ENCODE data around the gene HOXA10. TPM values are rescaled to one million over a fixed set of nuclear protein-coding genes. Genes with fewer than 3 reads are reported as not detected.

The HOXA10 gene
- total RNA-seq, 4 donors from 2014 or later = 24.6 to 61.2 (median 40.0) TPM

DNA sequence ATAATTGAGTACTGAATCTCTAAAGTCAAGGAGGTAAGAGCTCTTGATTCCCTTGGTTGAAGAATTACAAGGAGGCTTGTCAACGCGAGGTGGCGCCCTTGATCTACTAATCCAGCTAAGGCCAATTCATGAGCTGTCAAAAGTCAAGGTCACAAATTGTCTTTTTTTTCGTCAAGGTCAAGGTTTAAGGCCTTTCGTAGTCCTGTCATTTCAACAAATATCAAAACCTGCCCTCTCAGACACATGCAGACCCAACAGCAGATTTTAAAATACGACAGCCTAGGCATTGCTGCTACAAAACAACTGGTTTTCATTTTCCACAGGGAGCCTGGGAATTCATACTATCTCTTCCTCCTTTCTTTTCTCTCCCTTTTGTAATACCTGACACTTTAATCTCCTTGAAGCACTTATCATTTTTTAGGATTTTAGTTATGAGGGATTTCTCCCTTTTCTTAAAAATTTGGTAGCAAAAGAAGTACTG, 22.2 kb upstream of the HOXA10 start:
- Histone ChIP-seq H3K27me3 (peaks cover 11 to 41% (median 20%) of the 10 kb centered on the region in 3 donors), H3K9me3 (no peaks in the 10 kb centered on the region), H3K36me3 (no peaks in the 10 kb centered on the region), H3K27ac (peak overlapping the region in 3 of 4 donors; percentile 21 to 90 (median 44)), H3K4me1 (peaks cover 9 to 37% of the 10 kb centered on the region in 2 donors), H3K4me3 (peak overlapping the region in 3 of 4 donors; percentile 1 to 67 (median 28))
- in situ Hi-C loops (cut with MboI; ENCODE audit: low sequenced_read_pairs in 4 of 4) = loop anchor here (10.0 to 25.0 kb wide), 7 partner anchors 468 to 1434 kb away; partner anchors contain the start of genes CREB5 (in 1 of the 4) and HIBADH (in 1 of the 4)
- DNase-seq (peak in 1 of 2 donors; percentile 78), ATAC-seq (no peak)
- TF ChIP-seq, protein P1, sequence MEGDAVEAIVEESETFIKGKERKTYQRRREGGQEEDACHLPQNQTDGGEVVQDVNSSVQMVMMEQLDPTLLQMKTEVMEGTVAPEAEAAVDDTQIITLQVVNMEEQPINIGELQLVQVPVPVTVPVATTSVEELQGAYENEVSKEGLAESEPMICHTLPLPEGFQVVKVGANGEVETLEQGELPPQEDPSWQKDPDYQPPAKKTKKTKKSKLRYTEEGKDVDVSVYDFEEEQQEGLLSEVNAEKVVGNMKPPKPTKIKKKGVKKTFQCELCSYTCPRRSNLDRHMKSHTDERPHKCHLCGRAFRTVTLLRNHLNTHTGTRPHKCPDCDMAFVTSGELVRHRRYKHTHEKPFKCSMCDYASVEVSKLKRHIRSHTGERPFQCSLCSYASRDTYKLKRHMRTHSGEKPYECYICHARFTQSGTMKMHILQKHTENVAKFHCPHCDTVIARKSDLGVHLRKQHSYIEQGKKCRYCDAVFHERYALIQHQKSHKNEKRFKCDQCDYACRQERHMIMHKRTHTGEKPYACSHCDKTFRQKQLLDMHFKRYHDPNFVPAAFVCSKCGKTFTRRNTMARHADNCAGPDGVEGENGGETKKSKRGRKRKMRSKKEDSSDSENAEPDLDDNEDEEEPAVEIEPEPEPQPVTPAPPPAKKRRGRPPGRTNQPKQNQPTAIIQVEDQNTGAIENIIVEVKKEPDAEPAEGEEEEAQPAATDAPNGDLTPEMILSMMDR (IDR thresholded peaks at IDR 0.05 in 4 of 5, conservative IDR thresholded peaks at IDR 0.05 in 1 of 5) = peak; percentile 72 to 77 (median 75)
- no peak for TF ChIP-seq POLR2A (IDR thresholded peaks at IDR 0.05)
- intact Hi-C loops (cut with DNase I; ENCODE audit: low total_unique reads) = loop anchor here (2.0 to 5.0 kb wide), 2 partner anchors 581 to 724 kb away; no protein-coding TSS in a partner anchor

DNA sequence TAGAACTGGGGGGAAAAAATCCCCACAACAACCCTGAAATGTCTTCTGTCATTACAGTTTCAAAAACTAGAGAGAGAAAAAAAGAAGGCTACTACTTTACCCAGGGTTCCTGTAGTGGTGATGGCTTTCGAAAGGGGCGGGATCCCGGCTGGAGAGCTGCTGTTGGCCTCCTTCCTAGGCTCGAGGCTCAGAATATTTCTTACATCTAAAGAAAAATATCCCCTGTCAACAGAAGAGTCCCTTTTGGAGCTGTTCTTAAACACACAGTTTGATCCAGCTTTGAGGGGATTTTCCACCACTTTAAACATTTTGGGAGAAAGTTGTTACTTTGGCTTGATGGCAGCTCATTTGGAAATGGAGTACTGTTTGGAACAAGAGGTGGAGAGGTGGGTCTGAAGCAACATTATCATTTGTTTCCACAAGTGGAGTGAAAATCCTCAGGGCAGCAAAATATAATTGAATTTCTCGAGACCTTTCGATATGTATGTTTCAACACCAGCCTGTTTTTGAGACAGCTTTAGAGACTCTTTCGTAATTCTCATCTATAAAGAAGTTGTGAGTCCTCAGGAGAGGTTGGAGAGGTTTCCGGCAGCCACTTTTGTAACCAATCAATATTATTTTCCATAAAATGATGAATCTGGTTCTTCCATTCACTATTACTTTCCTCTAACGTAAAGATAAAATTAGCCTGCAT, 20.7 kb upstream of the HOXA10 start:
- Histone ChIP-seq H3K4me3 (peak overlapping the region in 1 of 4 donors; percentile 63), H3K9me3 (no peaks in the 10 kb centered on the region), H3K36me3 (no peaks in the 10 kb centered on the region), H3K27me3 (peaks cover 11 to 31% (median 16%) of the 10 kb centered on the region in 3 donors), H3K27ac (peak overlapping the region in 3 of 4 donors; percentile 28 to 99 (median 90)), H3K4me1 (peaks cover 13 to 52% of the 10 kb centered on the region in 2 donors)
- DNase-seq (no peak), ATAC-seq (no peak)
- in situ Hi-C loops (cut with MboI; ENCODE audit: low sequenced_read_pairs in 4 of 4) = loop anchor here (10.0 to 25.0 kb wide), 7 partner anchors 470 to 1433 kb away; partner anchors contain the start of genes CREB5 (in 1 of the 4) and HIBADH (in 1 of the 4)
- no peak for TF ChIP-seq POLR2A (IDR thresholded peaks at IDR 0.05)
- TF ChIP-seq, protein P1 (IDR thresholded peaks at IDR 0.05 in 4 of 5, conservative IDR thresholded peaks at IDR 0.05 in 1 of 5) = no peak
- intact Hi-C loops (cut with DNase I; ENCODE audit: low total_unique reads) = loop anchor here (5.0 kb wide), 3 partner anchors 547 to 907 kb away; partner anchors contain the start of gene TAX1BP1

DNA sequence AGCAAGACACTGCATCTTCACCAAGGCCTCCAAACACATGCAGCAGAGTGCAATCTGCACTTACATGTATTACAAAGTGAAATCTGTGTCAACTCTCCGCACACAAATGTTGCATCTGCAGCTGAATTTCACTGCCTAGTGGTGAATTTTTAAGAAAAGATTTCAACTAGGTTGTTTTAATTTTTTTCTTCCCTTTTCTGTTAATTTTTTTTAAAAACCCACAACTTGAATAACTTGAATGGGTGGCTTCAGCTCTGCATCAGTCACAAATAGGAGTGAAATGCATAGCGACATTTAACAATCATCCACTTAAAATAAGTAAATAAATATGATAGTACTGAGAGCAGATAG, 19.9 kb upstream of the HOXA10 start:
- Histone ChIP-seq H3K4me1 (peaks cover 18 to 58% of the 10 kb centered on the region in 2 donors), H3K4me3 (peak overlapping the region in 3 of 4 donors; percentile 57 to 63 (median 59)), H3K27ac (peak overlapping the region; percentile 90 to 99 (median 95)), H3K36me3 (no peaks in the 10 kb centered on the region), H3K9me3 (no peaks in the 10 kb centered on the region), H3K27me3 (peaks cover 9 to 29% (median 16%) of the 10 kb centered on the region in 3 donors)
- intact Hi-C loops (cut with DNase I; ENCODE audit: low total_unique reads) (loop anchor here (5.0 kb wide), 2 partner anchors 548 to 908 kb away; partner anchors contain the start of gene TAX1BP1), in situ Hi-C loops (cut with MboI; ENCODE audit: low sequenced_read_pairs in 4 of 4) (loop anchor here (10.0 to 25.0 kb wide), 7 partner anchors 471 to 1432 kb away; partner anchors contain the start of genes CREB5 (in 1 of the 4) and HIBADH (in 1 of the 4))
- TF ChIP-seq, protein P1 (IDR thresholded peaks at IDR 0.05 in 4 of 5, conservative IDR thresholded peaks at IDR 0.05 in 1 of 5) = no peak
- TF ChIP-seq POLR2A (IDR thresholded peaks at IDR 0.05) = no peak
- DNase-seq (no peak), ATAC-seq (no peak)

DNA sequence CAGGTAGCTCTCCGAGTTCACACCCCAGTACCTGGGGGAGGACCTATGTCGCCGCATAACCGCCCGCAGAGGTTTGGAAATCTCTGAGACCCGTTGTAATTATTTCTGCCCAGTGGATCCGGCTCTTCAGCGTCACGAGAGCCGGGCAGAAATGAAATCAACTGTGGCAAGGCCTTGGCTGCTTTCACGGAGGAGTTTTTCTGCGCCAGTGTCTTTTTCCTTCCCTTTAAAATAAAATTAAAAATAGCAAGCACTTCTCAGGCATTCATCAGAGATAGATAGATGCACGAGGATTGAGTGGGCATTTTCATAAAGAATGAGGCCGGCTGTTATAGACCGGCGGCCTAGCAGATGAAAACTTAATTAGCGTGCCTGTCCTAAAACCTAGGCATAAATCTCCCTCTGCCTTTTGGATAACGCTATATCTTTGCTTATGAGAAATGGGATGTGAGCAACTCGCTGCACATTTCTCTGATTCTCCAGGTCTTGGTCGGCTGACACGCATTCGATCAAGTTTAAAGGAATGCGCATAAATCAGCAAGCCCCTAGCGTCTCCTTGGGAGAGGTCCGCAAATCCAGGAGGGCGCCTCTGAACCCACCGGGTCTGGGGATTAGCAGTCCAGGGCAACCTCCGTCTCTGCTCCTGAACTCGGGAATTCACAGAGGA, 19.3 kb upstream of the HOXA10 start:
- Histone ChIP-seq H3K4me3 (peak overlapping the region; percentile 52 to 63 (median 58)), H3K36me3 (no peaks in the 10 kb centered on the region)
- no peak for DNase-seq

More for the DNA sequence above, 19.3 kb upstream of the HOXA10 start:
- TF ChIP-seq, protein P1 (IDR thresholded peaks at IDR 0.05 in 4 of 5, conservative IDR thresholded peaks at IDR 0.05 in 1 of 5) = no peak
- TF ChIP-seq POLR2A (IDR thresholded peaks at IDR 0.05) = no peak
- in situ Hi-C loops (cut with MboI; ENCODE audit: low sequenced_read_pairs in 4 of 4) = loop anchor here (10.0 to 25.0 kb wide), 7 partner anchors 471 to 1431 kb away; partner anchors contain the start of genes CREB5 (in 1 of the 4) and HIBADH (in 1 of the 4)
- Histone ChIP-seq H3K4me1 (peaks cover 14 to 60% of the 10 kb centered on the region in 2 donors), H3K9me3 (no peaks in the 10 kb centered on the region), H3K27ac (peak overlapping the region; percentile 90 to 99 (median 95)), H3K27me3 (peaks cover 4 to 25% (median 16%) of the 10 kb centered on the region in 3 donors)
- no peak for ATAC-seq
- intact Hi-C loops (cut with DNase I; ENCODE audit: low total_unique reads) = loop anchor here (5.0 kb wide), 2 partner anchors 549 to 909 kb away; partner anchors contain the start of gene TAX1BP1
